DND-41 (cell line): ENCODE data around the gene IL11RA.

ENCODE experiments used
- CTCF ChIP-seq: IDR thresholded peaks from 2 replicates; pipeline ENCODE4 v1.5.1; 2012; ENCODE audit warnings: borderline replicate concordance, low read length, moderate library complexity, mild to moderate bottlenecking; ENCODE audit not compliant: poor library complexity, severe bottlenecking; ENCODE audit errors: extremely low read depth
- EZH2 ChIP-seq: IDR thresholded peaks from 3 replicates; pipeline ENCODE4 v1.6.1; 2012; ENCODE audit warnings: borderline replicate concordance, low read depth, mild to moderate bottlenecking, moderate library complexity, low read length, inconsistent platforms; ENCODE audit not compliant: severe bottlenecking

GRCh38 chr9:34686732-34687131 is 34.7 kb downstream of the IL11RA start:
- TF ChIP-seq CTCF: no peak
- no peak for TF ChIP-seq EZH2
